ENCODE data around the gene GIPR.

DNA sequence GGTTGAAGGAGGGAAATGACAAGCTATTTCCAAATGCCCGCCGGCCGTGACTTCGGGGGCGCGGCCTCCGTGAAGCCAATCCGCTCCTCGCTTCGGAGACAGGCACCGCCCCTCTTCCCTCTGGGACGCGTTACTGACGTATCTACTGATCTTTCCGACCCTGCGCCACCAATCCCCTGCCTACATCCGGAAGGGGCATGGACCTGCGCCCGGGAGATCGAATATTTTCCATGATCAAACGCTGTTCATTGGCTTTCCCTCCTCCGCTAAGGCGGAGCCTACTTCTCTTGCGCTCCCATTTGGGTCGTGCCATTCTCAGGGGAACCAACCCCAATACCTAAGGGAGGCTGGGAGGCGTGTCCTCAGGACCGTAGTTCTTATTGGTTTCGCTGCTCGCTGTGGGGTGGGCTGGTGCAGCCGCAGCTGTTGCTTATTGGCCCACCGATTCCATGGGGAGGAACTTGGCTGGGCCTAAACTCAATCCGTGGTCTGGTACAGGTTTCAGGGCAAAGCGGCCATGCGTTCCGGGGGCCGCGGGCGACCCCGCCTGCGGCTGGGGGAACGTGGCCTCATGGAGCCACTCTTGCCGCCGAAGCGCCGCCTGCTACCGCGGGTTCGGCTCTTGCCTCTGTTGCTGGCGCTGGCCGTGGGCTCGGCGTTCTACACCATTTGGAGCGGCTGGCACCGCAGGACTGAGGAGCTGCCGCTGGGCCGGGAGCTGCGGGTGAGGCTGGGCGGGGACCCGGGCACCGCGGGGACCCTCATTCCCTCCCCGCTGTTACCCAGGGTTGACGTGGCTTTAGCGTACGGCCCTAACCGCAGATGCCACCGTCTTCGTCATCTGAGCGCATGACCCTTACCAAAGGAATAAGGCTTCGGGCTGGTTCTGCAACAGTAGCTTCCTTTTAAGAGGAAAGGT is 24.4 kb downstream of the GIPR start, which contains the start of gene QPCTL:
- TF ChIP-seq, protein P1, sequence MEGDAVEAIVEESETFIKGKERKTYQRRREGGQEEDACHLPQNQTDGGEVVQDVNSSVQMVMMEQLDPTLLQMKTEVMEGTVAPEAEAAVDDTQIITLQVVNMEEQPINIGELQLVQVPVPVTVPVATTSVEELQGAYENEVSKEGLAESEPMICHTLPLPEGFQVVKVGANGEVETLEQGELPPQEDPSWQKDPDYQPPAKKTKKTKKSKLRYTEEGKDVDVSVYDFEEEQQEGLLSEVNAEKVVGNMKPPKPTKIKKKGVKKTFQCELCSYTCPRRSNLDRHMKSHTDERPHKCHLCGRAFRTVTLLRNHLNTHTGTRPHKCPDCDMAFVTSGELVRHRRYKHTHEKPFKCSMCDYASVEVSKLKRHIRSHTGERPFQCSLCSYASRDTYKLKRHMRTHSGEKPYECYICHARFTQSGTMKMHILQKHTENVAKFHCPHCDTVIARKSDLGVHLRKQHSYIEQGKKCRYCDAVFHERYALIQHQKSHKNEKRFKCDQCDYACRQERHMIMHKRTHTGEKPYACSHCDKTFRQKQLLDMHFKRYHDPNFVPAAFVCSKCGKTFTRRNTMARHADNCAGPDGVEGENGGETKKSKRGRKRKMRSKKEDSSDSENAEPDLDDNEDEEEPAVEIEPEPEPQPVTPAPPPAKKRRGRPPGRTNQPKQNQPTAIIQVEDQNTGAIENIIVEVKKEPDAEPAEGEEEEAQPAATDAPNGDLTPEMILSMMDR (IDR thresholded peaks at IDR 0.05): no peak
- no peak for TF ChIP-seq POLR2A (IDR thresholded peaks at IDR 0.05)
